Loucy (cell line): ENCODE measurements around the gene NUP155.

ENCODE experiments used
- H2AFZ ChIP-seq: fragments of 200-600 bp; sonication (generic); 2 replicates; pipeline ENCODE4 v1.6.0; 2016; ENCODE audit warnings: antibody characterized with exemption, mild to moderate bottlenecking, low read length, moderate library complexity
- H3F3A ChIP-seq: fragments of 200-600 bp; 2 replicates; pipeline ENCODE4 v1.6.0; 2016; ENCODE audit warnings: antibody characterized with exemption, low read depth, mild to moderate bottlenecking
- H3K27me3 ChIP-seq: fragments of 200-600 bp; sonication (generic); 2 replicates; pipeline ENCODE4 v1.6.1; 2014; ENCODE audit warnings: low read length, mild to moderate bottlenecking; ENCODE audit not compliant: insufficient read depth, poor library complexity, severe bottlenecking
- H3K36me3 ChIP-seq: fragments of 200-600 bp; sonication (generic); 2 replicates; pipeline ENCODE4 v1.6.1; 2016; ENCODE audit warnings: low read length; ENCODE audit not compliant: insufficient read depth
- H3K4me1 ChIP-seq: fragments of 200-600 bp; sonication (generic); 2 replicates; pipeline ENCODE4 v1.5.1; 2014; ENCODE audit warnings: low read length, mild to moderate bottlenecking; ENCODE audit not compliant: insufficient read depth, poor library complexity, severe bottlenecking
- H3K4me2 ChIP-seq: fragments of 200-600 bp; sonication (generic); 2 replicates; pipeline ENCODE4 v1.6.0; 2014; ENCODE audit warnings: antibody characterized with exemption, low read length, low read depth, mild to moderate bottlenecking; ENCODE audit not compliant: poor library complexity, severe bottlenecking
- H3K4me3 ChIP-seq: fragments of 200-600 bp; sonication (generic); 2 replicates; pipeline ENCODE4 v1.5.1; 2014; ENCODE audit warnings: low read length, mild to moderate bottlenecking, mixed read lengths; ENCODE audit not compliant: poor library complexity, severe bottlenecking
- H3K79me2 ChIP-seq: fragments of 200-600 bp; sonication (generic); 2 replicates; pipeline ENCODE4 v1.6.1; 2014; ENCODE audit warnings: low read length; ENCODE audit not compliant: insufficient read depth
- H3K9ac ChIP-seq: fragments of 200-600 bp; sonication (generic); 2 replicates; pipeline ENCODE4 v1.6.0; 2014; ENCODE audit warnings: mild to moderate bottlenecking, low read depth, low read length, moderate library complexity; ENCODE audit not compliant: poor library complexity, severe bottlenecking
- H3K9me2 ChIP-seq: fragments of 200-600 bp; sonication (generic); replicated peaks from 2 replicates; pipeline ENCODE4 v1.6.1; 2016; ENCODE audit warnings: low read depth, low read length, mixed read lengths
- H3K9me3 ChIP-seq: fragments of 200-600 bp; sonication (generic); 2 replicates; pipeline ENCODE4 v1.6.1; 2014; ENCODE audit warnings: mild to moderate bottlenecking, antibody characterized with exemption, low read length, low read depth; ENCODE audit not compliant: insufficient read depth
- H4K20me1 ChIP-seq: fragments of 200-600 bp; sonication (generic); 2 replicates; pipeline ENCODE4 v1.6.0; 2014; ENCODE audit warnings: antibody characterized with exemption, low read length, mild to moderate bottlenecking; ENCODE audit not compliant: insufficient read depth, poor library complexity, severe bottlenecking
- CTCF ChIP-seq: fragments of 200-600 bp; sonication (generic); conservative IDR thresholded peaks from 2 replicates; pipeline ENCODE4 v1.5.1; 2014; ENCODE audit warnings: mild to moderate bottlenecking, antibody characterized with exemption, low read length
- EZH2phosphoT487 ChIP-seq: fragments of 200-600 bp; IDR thresholded peaks from 2 replicates; pipeline ENCODE4 v1.6.1; 2018; ENCODE audit warnings: antibody characterized with exemption, mild to moderate bottlenecking, moderate library complexity, borderline replicate concordance

Gene NUP155

DNA sequence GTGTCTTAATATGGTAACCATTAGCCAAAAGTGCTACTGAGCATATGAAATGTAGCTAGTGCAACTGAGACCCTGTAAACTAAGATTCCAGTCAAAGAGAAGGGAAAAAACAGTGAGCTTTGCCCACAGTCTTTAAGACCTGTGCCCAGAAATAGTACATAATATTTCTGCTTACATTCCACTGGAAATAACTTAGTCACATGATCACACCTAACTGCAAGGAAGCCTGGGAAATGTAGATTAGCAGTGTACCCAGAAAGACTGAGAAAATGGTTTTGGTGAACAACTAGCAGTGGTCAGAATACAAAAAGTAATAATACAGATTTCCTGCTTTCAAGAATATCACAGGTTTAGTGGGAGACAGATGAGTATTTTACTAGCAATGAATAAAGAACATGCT lies 119.2 kb downstream of the NUP155 start:
- Histone ChIP-seq H3K9me2 (no peaks in the 10 kb centered on the region), H3F3A (no peaks in the 10 kb centered on the region), H3K4me2 (no peak overlapping the region), H2AFZ (peak overlapping the region; percentile 13; the same call in 1 of the 2 replicates), H3K4me1 (peaks cover 21% of the 10 kb centered on the region), H3K79me2 (no peaks in the 10 kb centered on the region), H3K27me3 (no peaks in the 10 kb centered on the region), H4K20me1 (peaks cover 3% of the 10 kb centered on the region), H3K4me3 (no peak overlapping the region), H3K9me3 (no peaks in the 10 kb centered on the region), H3K9ac (no peak overlapping the region), H3K36me3 (no peaks in the 10 kb centered on the region)
- TF ChIP-seq EZH2phosphoT487 (no peak), CTCF (no peak)

GRCh38 chr5:37249815-37250164 lies 121.1 kb downstream of the NUP155 start:
- TF ChIP-seq EZH2phosphoT487 = no peak
- TF ChIP-seq CTCF = no peak
- Histone ChIP-seq H3K4me2 (peak overlapping the region; percentile 88), H3K4me1 (peaks cover 21% of the 10 kb centered on the region), H3K79me2 (no peaks in the 10 kb centered on the region), H3F3A (no peaks in the 10 kb centered on the region), H3K9me2 (no peaks in the 10 kb centered on the region), H3K27me3 (no peaks in the 10 kb centered on the region), H4K20me1 (peaks cover 3% of the 10 kb centered on the region), H3K9me3 (no peaks in the 10 kb centered on the region), H3K9ac (peak overlapping the region; percentile 80), H3K4me3 (peak overlapping the region; percentile 83), H3K36me3 (no peaks in the 10 kb centered on the region), H2AFZ (peak overlapping the region; percentile 94)

DNA sequence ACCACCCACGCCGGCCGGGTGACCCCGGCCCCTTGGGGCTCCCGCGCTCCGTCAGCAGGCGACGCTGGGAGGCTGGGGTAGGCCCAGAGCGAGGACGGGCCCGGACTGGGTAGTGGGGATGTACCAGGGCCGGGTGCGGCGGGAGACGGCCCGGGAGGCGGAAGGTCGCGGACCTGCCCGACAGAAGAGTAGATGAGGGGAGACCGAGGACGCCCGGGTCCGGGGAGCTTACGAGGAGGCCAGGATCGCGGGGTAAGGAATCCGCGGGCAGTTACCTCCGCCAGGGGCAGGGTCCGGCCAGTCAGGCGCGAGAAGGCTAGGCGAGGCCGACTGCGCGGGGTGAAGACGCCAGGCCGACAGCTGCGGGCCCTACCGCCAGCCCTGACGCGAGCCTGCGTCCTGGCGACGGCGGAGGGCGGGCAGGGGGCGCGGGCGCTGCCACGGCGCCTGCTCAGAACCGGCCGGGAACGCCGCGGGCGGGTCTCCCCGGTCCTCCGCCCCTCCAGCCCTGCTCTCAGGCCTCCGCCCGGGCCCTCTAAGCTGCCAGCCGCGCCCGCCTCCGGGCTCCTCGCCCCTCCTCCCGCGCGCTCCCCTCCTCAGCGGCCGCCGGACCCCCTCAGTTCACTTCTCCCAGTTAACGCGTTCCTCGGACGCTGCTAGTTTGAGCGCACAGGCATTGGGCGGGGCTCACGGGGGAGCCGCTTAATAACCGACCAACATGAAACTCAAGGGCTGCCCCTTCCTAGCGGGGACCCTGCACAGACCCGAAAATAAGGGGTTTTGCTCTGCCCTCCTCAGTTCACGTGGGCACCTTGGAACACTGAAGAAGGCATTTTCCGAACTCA lies 121.7 kb downstream of the NUP155 start, which contains the start of gene CPLANE1:
Gene CPLANE1, minus strand, starts transcription at position 407 of the 845 bp plus-strand sequence. CDS start 1,678 bp downstream, outside the sequence.
- no peaks in the 10 kb centered on the region for H3K36me3 ChIP-seq
- peak within 1 kb of the TSS; percentile 83 for H3K4me3 ChIP-seq
- peak within 1 kb of the TSS; percentile 80 for H3K9ac ChIP-seq
- no peaks in the 10 kb centered on the region for H3K9me3 ChIP-seq
- no peaks in the 10 kb centered on the region for H3K79me2 ChIP-seq
- no peaks in the 10 kb centered on the region for H3K9me2 ChIP-seq
- peak within 1 kb of the TSS; percentile 94 for H2AFZ ChIP-seq
- H3K4me1 ChIP-seq = peaks cover 21% of the 10 kb centered on the region
- H3F3A ChIP-seq = no peaks in the 10 kb centered on the region
- H4K20me1 ChIP-seq = peaks cover 3% of the 10 kb centered on the region
- no peaks in the 10 kb centered on the region for H3K27me3 ChIP-seq
- TF ChIP-seq EZH2phosphoT487 = no peak
- TF ChIP-seq CTCF = no peak
- peak within 1 kb of the TSS; percentile 88 for H3K4me2 ChIP-seq
